NCI-H1417 (cell line): ENCODE results near the gene PPP1R3E.
"Not testable (repeated sequence)": the region's sequence is repeated elsewhere in the genome, so short reads cannot be mapped to it uniquely, and the experiment has no call there.

ENCODE experiments used
- DNase-seq, 3 experiments: peaks; one replicate each; lab custom pipeline; 2025; lab: John Stamatoyannopoulos, UW

Gene PPP1R3E

DNA sequence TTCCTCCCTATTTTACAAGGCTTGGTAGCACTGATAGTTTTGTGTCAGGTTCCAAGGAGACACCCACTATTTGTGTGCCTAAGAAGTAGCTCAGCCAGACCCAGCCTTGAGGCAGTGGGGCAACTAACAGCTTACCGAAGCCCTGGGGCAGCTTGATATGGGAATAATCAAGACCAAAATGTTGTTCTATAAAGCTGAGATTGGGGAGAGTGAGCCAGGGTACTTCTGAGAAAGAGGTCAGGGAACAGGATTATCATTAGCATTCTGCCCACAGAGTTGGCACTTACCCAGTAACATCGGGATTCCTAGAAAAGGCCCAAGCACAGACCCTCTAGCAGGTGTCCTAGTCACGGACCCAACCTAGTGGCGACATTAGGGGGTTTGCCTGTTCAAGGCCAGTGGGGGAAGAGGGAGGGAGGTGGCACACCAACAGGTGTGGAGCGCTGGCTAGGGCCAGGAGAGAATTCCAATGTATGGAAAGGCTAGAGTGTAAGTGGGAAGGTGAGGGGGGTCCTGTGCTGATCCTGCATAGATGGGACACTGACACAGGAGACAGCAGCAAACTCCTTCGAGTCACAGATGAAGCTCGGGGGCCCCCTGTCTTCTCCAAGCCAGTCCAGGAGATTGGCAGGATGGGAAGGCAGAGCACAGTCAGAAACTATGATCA, 4.9 kb downstream of the PPP1R3E start:
- no peak for DNase-seq

DNA sequence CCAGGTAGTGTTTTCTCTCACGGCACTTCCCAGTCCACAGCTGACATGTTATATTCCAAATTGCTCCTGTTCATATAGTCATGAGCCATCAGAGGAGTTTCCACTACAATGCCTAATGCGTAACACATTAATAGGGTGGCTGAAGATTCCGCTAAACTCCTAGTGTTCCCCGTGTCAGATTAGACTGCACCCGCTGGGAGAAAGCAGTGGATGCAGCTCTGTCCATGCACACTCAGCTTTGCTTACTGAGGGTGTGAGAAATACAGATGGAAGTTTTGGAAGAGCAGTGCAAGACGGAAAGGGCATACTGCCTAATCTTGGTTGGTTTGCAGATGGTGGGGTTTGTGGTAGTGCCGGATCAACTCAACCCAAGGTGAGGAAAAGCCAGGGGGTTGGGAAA, 5.6 kb downstream of the PPP1R3E start:
- DNase-seq = no peak

DNA sequence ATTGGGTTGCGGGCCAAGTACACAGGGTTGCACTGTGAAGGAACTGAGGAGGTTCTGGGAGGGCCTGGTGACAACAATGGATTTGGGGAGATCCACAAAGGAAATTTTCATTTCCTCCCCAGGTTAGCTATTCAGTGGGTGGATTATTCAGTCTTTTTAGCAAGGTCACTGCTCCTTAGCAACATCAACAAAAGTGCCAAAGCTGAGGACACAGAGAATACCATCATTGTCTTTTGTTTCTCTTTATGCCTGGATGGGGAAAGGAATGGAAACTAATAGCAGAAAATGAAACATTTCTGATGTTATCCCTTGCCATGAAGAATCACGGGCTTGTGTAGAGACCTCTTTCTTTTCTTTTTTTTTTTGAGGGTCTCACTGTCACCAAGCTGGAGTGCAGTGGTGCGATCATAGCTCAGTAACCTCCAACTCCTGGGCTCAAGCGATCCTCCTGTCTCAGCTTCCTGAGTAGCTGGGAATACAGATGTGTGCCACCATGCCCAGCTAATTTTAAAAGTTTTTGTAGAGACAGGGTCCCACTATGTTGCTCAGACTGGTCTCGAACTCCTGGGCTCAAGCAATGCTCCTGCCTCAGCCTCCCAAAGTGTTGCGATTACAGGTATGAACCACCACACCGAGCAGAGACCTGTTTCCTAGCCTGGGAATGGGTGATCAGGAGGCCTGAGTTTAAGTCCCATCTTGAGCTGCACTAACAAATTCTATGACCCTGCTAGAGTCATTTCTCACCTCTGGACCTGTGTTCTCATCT, 6.5 kb downstream of the PPP1R3E start:
- no peak for DNase-seq

DNA sequence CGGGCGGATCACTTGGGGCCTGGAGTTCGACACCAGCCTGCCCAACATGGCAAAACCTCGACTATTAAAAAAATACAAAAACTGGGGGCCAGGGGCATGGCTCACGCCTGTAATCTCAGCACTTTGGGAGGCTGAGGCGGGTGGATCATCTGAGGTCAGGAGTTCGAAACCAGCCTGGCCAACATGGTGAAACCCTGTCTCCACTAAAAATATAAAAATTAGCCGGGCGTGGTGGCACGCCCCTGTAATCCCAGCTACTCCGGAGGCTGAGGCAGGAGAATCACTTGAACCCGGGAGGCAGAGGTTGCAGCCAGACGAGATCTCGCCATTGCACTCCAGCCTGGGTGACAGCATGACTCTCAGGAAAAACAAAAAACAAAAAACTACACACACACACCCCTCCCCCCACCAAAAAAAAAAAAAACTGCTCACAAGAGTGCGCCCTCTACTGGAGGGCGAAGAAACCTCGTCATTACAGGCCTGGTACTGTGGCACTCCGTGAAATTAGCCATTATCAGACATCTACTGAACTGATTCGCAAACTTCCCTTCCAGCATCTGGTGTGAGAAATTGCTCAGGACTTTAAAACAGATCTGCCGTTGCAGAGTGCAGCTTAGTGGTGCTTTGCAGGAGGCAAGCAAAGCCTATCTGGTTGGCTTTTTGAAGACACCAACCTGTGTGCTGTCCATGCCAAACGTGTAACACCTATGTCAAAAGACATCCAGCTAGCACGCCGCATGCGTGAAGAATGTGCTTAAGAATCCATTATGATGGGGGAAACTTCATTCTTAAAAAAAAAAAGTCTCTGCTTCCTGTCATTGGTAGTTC, 7.7 kb downstream of the PPP1R3E start:
- DNase-seq = peak; percentile 56 to 72 (median 65)

DNA sequence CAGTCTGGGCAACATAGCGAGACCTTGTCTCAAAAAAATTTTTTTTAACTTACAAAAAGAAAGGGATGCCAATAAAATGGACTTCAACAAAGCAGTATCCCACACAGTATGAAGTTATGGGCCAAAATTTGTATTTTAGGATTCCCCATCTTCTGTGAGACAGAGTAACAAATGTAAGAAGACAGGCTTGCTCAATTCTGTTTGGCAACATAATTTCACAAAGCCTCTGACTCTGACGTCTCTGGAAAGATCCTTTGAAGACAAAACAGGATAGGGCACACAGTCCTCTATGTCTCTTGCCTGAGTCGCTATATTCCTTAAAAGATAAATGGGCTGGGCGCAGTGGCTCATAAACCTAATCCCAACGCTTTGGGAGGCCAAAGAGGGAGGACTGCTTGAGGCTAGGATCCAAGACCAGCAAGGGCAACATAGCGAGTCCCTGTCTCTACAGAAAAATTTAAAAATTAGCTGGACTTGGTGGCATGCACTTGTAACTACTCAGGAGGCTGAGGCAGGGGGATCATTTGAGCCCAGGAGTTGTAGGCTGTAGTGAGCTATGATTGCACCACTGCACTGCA, 15.7 kb downstream of the PPP1R3E start:
- no peak for DNase-seq

DNA sequence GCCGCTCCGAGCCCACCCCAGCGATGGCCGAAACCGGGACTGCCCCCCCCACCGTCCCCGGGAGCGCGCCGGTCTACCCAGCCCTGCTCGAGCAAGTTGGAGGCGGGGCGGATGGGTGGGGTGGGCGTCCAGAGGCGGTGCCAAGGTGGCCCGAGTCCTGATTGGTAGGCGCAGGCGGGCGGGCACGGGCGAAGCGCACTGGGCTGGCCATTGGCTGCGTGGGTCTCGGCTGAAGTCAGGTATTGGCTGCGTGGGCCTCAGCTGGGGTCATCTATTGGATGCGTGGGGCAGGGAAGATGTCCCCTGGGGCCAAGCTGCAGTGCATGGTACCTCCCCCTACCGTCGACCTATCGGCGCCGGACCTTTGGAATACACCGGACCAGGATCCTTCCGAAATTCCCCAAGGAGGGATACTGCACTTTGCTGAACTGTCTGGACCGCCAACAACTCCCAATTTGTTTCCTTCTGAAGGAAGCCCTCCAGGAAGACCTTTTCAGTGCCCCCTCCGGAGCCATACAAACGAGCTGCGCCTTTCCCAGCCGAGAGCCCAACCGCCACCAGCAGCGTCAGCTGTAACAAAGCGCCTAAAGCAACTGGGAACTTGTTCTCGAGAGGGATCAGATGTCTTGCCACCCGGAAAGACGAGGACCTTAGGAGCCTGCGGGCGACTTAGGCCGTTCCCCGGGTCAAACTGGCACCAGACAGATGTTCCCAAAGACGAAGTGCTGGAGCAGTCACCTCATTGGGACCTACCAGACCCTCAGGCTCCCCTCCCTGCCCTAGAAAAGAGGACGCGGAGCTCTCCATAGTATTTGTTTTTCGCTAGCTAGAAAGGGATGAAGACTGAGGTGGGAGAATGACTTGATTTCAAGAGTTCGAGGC, 16.4 kb downstream of the PPP1R3E start, which contains the start of gene HOMEZ:
Gene HOMEZ (minus strand): TSS at position 113 of the 882 bp plus-strand sequence. CDS start 180 bp downstream, outside the sequence.
- DNase-seq = peak; percentile 98 to 99 (median 99)

DNA sequence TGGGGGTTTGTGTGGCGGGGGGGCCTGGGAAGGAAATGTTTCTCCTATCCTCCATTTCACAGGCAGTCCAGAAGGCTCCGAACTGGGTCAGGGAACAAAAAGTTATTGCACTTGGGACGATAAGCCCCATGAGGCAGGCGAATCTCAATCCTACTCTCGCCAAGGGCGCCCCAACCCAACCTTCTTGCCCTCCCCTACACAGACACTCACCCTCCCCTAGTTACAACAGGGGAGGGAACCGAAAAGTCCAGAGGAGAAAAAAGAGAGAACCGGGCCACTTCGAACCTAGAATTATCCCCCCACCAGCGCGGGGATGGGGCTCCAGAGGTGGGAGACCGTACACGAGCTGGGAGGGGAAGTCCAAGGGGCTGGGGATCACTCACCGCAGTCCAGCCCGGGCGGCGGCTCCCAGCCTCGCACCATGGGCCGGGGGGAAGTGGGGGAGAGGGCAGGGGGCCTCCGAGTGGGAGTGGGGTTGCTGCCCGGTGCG, 17.1 kb downstream of the PPP1R3E start:
- DNase-seq = no peak

DNA sequence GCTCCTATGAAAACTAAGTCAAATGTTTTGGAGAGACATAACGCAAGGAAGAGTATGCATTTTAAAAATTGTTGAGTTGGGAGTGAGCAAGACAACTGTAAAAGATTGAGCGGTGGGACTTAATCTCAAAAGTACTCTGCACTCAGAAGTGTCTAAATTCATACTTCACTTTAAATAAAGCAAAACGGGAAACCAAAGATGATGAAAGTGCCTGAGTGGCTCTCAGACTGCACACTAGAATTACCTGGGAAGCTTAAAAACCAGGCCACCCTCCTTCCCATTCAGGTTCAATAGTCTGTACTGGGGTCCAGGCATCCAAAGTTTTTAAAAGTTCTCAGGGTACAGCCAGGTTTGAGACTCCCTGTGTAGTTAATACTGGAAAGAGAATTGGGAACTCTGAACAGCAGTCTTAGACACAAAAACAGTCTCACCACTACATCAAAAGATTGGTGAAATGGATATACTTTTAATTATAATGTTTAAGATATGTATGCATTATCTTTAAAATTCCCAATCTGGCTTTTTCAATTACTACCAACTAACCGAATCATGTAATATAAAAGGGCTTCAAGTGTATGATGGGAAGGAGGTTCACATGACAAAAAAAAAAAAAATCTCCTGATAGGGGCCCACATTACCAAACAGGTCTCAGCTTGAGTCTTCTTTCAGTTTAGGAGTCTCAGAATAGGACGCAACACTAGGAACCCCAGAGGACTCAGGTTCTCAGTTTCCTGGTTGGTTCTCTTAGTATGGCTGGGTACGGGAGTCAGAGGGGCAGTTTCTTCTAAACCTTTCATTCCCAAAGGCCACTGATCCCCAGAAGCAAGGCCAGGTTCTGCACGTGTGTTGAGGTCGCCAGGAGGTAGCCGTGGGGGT, 17.8 kb downstream of the PPP1R3E start:
- DNase-seq = no peak

DNA sequence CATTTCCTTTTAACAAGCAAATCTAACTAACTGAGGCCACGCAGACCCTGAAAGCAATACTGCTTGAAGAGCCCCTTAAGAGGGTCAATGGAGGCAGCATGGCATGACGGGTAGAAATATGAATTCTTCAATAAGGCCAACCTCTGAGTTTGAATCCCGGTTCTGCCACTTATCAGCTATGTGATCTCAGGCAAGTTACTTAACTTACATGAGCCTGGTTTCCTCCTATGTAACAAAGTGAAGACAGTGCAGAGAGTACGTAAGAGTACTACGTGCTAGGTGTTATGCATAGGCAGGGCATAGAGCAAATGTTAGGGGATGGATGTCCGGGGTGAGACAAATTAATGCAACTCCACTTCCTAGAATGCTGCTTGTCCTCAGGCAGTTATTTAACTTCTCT, 21.4 kb downstream of the PPP1R3E start:
- peak in 1 of 3 experiments; percentile 19 for DNase-seq

DNA sequence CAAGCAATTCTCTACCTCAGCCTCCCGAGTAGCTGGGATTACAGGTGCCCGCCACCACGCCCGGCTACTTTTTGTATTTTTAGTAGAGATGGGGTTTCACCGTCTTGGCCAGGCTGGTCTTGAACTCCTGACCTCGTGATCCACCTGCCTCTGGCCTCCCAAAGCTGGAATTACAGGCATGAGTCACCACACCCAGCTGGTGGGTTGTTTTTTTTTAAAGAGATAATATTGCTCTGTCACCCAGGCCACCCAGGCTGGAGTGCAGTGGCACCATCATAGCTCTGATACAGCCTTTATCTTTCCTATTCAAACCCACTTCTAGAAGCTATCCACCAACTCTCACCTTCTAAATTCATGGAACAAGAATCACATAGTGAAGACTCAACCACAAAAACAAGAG, 24.7 kb downstream of the PPP1R3E start:
- DNase-seq = not testable (repeated sequence)

DNA sequence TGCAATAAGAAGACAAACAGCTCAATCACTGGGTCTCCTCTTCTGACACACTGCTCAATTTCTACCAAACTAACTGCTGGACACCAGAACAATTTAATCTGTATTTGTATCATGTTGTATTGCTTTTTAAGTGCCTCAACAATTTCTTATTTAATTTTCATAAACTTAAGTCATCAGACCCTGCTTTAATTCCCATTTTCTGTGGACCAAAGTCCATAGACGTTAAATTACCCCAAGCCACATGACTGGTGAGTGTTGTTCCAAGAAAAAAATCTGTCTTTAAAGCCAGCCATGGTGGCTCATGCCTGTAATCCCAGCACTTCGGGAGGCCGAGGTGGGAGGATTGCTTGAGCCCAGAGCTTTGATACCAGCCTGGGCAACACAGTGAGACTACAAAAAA, 25.5 kb downstream of the PPP1R3E start:
- no peak for DNase-seq

DNA sequence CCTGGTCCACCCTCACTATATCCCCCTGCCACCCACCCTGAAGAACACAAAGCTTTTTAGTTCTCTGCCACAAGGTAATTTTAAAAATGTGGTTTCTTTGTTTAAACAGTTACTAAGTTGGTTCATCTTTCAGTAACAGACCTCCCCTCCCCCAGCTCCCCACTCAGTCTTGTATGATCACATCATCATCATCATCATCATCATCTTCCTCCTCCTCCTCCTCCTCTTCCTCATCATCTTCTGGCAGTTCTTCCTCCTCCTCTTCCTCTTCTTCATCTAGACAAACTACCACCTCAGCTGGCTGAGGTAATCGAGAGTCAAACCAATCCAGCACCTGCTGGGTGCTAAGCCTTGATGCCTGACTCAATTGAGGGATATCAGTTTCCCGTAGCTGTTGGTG, 27.2 kb downstream of the PPP1R3E start:
- DNase-seq = no peak

DNA sequence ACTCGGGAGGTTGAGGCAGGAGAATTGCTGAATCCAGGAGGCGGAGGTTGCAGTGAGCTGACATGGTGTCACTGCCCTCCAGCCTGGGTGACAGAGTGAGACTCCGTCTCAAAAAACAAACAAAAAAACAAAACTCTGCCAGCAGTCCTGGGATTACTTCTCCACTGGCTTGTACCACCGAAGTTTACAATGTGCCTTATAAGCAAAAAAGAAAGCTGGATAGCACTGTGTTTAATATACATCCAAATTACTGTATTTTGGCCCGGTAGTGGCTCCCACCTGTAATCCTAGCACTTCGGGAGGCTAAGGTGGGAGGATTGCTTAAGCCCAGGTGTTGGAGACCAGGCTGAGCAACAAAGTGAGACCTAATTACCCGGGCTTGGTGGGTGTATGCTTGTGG, 33.5 kb downstream of the PPP1R3E start:
- DNase-seq = no peak

DNA sequence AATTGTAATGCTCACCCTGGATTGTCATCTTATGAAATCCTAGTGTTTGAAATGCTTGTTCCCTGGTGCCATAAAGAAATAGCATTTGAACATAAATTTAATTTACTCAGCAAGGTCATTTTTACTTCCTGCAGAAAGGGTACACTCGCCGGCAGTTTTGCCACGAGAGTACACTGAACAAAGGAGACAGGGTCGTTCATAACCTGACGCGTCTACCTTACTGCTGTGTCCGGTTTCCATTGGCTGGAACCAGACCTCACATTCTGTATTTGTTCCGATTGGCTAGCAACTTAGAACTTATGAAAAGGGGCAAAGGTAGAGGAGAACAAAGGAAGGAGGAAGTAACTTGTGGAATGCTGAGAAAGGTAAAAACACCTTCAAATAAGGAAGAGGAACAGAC, 41.8 kb downstream of the PPP1R3E start:
- not testable (repeated sequence) for DNase-seq

DNA sequence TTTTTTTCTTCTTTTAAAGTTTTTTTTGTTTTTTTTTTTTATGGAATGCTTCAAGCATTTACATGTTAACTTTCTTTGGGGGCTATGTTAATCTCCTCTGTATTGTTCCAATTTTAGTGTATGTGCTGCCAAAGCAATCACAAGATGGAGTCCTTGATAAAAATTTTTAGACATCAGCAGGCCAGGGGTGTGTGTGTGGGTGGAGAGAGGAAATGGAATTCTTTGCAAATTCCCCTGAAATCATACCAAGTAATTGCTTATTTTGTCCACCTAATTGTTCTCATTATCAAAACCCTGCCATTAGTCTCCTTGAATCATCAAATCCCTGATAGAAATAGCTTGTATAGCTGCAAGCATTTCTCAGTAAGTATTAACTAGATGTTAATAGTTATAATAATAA, 43.2 kb downstream of the PPP1R3E start:
- DNase-seq = no peak

DNA sequence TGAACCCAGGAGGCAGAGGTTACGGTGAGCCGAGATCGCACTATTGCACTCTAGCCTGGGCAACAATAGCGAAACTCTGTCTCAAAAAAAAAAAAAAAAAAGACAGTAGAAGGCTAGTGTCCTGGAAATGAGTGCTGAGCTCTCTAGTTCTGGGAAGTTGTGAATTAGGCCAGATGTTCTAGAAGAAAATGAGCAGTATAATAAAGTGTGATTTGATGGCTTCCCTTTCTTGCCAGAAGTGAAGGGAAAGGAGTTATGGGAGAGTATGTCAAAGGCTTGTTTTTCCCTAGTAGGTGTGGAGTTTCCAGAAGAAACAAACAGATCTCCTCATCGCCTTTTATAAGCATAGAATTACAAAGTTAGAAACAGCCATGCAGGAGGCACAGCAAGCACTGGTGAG, 44.4 kb downstream of the PPP1R3E start:
- no peak for DNase-seq

DNA sequence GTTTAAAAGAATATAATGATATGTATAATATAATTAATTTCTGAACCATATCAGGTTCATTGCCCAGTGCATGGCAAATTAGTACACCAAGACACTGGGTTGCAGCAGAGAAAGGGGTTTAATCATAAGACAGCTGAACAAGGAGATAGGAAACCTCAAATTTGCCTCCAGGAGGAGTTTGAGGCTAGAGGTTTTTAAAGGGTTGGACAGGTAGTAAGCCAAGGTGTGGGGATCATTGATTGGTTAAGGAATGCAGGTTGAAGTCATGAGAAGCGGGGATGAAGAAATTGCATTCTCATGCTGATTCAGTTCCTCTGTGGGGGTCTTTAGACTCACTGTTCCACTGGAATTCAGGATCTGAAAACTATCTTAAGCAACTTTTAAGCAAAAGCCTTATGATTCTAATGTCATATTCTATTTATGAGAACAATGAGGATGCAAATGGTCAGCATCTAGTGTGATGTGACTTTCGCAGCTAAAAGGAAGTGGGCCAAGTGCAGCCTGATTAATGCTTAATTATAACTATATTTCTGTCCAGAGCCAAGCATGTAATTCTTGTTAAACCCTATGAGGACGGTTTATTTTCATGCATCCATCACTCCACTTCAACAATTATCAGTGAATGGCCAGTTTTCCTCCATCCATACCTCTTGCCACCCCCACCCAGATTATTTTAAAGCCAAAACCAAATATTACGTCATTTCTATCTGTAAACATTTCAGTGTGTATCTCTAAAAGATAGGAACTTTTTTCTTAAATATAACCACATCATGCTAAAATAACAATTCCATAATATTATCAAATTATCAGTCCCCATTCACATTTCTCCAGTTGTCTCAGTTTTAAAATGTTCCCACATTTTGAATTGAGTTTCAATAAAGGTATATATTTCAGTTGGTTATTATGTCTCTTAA, 50.0 kb downstream of the PPP1R3E start:
- no peak for DNase-seq

DNA sequence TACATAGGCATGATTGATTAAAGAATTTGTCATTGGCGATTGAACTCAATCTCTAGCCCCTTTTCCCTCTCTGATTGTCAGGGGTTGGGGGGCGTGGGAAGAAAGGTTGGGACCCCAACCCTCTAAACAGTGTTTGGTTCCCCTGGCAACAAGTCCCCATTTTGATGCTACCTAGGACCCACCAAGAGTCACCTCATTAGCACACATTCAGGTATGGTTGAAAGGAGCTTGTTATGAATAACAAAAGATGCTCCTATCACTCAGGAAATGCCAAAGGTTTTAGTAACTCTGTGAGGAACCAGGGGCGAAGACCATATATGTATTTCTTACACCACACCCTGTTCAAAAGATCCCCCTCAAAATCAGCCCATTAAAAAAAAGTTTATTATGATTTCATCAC, 50.7 kb downstream of the PPP1R3E start:
- DNase-seq = no peak

DNA sequence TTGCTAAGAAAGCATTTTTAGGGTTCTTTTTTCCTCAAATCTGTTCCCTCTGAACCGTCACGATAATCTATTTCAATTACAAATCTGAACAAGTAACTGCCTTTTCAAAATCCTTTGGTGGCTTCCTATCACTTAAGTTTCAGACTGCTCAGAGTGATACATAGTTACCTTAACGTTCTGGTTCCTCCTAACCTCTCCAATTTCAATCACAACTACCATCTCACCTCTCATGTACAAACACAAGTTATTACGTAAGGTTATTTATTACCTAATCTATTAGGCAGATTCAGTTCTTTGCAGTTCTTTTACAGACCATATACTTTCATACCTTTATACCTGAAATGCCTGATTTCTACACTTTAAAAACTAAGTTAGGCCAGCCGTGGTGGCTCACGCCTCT, 52.8 kb downstream of the PPP1R3E start:
- DNase-seq = no peak
